Urothelium cell line (cell line): ENCODE measurements around the gene ADAMTS2.

Source experiments
- DNase-seq: peaks from one replicate; pipeline ENCODE4 v3.0.0; 2011; ENCODE audit warnings: low spot score, mixed read lengths
- FAIRE-seq: peaks from 2 replicates; lab custom pipeline; 2011; peaks lifted over from hg19 to GRCh38; lab: Jason Lieb, UNC

ADAMTS2 gene

GRCh38 chr5:179270581-179271427, 74.5 kb downstream of the ADAMTS2 start:
- no peak for DNase-seq
- FAIRE-seq, result no peak

DNA sequence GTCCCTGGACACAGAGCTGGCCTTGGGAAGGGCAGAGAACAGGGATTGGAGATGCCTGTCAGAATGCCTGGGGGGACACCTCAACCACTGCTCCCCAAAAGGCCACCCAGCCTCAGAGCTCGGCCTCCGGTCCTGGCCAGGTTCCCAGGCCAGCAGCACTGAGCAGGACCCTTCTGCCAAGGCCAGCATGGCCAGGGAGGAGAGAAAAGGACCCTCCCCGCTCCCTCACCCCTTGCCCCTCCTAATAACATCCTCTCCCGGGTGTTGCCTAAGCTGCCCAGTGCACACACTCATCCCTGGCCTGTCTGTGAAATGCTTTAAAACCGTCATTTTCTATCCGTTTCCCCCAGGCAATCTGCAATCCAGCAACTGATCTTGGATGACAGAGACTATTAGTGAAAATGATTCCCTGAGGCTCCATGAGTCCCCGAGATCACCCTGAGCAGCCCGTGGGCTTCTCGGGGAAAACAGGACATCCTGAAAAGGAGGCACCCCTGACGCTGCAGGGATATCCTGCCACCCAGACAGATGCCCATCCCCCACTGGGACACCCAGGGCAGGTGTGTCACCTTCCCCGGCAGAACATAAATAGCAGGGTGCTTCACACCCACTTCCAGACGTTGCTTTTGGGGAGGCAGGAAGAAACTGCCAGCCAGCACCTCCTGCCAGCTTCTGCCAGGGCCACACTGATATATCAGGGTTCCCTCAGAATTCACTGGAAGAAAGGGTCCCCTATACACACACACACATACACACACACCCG, 75.3 kb downstream of the ADAMTS2 start:
- no peak for DNase-seq
- no peak for FAIRE-seq

GRCh38 chr5:179268966-179269693, 76.1 kb downstream of the ADAMTS2 start:
- DNase-seq (no peak), FAIRE-seq (no peak)

DNA sequence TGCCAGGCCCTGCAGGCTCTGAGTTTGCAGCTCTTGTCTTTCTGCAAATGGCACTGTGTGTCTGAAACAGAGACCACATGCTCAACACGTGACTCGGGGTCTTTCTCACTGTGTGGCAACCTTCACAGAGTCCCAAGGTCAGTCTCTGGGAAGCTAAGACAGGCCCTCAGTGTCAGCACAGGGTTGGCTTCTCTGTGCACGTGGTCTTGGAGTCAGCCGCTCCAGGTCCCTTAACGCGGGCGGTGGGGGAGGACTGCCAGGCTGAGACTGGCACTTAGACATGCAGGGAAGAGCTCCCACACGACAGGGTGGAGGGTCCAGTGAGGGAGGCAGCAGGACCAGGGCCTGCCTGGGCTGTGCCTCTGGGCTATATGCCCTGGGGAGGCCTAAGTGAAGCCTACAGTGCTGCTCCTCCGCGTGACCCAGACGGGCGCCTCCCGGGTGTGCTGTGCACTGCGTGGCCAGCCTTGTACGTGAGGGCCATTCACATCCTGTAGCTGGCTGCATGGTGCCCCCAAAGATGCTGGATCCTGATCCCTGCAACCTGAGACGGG, 76.8 kb downstream of the ADAMTS2 start:
- DNase-seq (no peak), FAIRE-seq (no peak)

GRCh38 chr5:179267671-179268083, 77.6 kb downstream of the ADAMTS2 start:
- DNase-seq (no peak), FAIRE-seq (no peak)

GRCh38 chr5:179267071-179267670, 78.1 kb downstream of the ADAMTS2 start:
- DNase-seq (no peak), FAIRE-seq (no peak)

- DNase-seq (peak; percentile 22), FAIRE-seq (no peak)
Observed at GRCh38 chr5:179266291-179267070, 78.8 kb downstream of the ADAMTS2 start.

DNA sequence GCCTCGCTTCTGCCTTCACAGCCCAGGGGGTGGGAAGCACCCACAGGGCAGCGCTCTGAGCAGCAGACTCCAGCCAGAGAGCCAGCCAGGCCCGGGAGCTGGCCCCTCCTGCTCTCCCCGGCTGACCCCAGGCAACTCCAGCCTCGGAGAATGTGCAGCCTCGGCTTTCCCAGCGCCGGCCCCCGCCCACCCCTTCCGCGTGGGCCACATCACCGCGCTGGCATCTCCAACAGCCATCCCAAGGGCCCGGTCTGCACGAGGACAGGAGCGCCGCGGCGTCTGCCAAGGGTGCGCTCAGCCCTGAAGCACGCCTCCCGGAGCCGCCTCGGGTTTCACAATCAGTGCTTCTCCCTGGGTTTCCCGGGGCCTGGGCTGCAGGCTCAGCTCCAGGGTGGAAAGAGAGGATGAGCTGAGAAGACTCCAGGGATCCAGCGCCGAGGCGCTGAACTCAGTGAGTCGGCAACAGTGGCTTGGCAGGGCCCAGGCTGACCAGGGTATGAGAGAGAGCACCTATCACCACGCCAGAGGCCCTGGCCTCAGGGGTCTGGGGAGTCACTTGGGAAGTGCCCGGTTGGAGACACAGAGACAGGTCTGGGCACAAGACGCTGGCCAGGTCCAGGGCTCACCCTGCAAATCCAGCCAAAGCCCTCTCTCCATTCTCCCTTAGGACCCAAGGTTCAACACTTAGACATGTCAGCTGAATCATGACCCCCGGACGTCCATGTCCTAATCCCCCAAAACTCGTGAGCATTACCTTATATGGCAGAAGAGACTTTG, 79.6 kb downstream of the ADAMTS2 start:
- peak; percentile 82 for FAIRE-seq

GRCh38 chr5:179264783-179265513, 80.3 kb downstream of the ADAMTS2 start:
- FAIRE-seq, result no peak
- DNase-seq, result no peak

More for the DNA sequence above, 79.6 kb downstream of the ADAMTS2 start:
- peak; percentile 89 for DNase-seq

GRCh38 chr5:179264053-179264782, 81.0 kb downstream of the ADAMTS2 start:
- no peak for FAIRE-seq
- DNase-seq, result no peak

DNA sequence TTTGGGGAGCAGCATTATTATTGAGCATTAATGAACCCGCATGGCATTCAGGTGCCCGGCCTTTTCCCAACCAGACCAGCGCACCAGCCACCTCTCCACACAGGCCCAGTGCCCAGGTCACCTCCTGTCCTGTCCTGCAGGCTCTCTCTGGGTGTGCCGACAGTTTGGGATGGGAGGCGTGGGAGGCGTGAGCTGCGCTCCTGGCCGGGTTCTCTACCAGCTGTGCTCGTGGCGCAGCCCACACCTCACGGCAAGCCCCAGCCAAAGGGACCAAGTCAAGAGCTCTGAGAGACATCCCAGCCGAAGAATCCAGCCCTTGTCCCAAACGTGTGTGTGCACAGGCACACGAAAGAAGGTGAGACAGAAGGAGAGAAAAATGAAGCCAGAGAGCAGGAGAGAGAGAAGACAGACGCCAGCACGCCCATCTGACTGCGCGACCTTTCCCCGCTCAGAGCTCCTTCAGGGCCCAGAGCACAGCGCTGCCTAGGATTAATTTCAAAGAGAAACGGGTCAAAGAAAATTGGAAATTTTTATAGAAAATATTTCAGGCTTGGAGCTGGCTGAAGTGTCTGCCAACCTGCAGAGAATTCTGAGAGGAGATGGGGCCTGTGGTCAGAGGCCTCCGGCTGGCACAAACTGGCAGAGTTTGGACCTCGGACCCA, 81.7 kb downstream of the ADAMTS2 start:
- no peak for DNase-seq
- FAIRE-seq, result no peak

- FAIRE-seq, result no peak
Observed at GRCh38 chr5:179262126-179262920, 82.9 kb downstream of the ADAMTS2 start.

DNA sequence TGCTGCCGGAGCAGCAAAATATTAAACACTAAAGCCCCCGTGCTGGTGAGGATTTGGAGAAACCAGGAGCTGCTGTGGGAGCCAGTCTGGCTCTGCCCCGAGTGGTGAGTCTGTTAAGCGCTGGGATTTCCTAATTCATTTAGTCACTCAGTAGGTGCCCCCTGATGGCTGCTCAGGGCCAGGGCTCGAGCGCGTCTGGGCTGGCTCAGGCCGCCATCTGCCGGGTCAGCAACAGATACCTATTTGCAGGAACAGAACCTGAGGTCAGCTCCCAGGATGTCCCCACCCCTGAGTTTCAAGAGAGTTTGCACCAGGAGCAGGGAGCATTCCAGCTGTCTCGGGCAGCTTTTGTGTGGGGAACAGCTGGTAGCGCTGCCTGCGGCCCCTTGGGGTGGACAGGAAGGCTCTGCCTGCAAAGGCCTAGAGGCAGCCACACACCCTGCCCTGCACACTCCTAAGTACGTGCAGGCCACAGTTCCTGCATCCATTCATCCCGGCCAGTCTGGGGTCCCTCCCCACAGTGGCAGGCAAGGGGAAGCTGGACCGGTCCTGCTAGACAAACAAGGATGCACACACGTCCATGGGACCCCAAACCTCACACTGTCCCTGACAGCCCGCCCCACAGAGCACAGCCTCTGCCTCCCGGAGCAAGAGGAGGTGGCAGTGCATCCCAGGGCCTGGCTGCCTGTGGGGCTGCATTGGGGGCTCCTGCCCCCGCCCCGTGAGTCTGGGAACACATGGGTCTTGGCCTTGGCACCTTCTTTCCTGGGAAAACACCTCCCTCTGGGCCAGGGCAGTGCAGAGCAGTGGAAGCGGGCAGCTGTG, 83.7 kb downstream of the ADAMTS2 start:
- FAIRE-seq (no peak), DNase-seq (no peak)

More at GRCh38 chr5:179262126-179262920, 82.9 kb downstream of the ADAMTS2 start:
- no peak for DNase-seq

GRCh38 chr5:179260324-179261070, 84.8 kb downstream of the ADAMTS2 start:
- DNase-seq, result no peak
- no peak for FAIRE-seq
